OCI-LY1 (cell line): ENCODE data around the gene LIMK2.

ENCODE experiments used
- EZH2 ChIP-seq: fragments of 200-600 bp; sonication (generic), shearing (Covaris generic); IDR thresholded peaks from 2 replicates; pipeline ENCODE4 v1.8.0; 2017; ENCODE audit warnings: borderline replicate concordance, mixed run types, mild to moderate bottlenecking, antibody characterized with exemption, low read length, moderate library complexity, mixed read lengths
- TF ChIP-seq, protein P1 (sequence below): fragments of 200-600 bp; sonication (generic), shearing (Covaris generic); IDR thresholded peaks from 2 replicates; pipeline ENCODE4 v1.5.1; 2017; ENCODE audit warnings: mild to moderate bottlenecking, antibody characterized with exemption, low read length, moderate library complexity, mixed read lengths

DNA sequence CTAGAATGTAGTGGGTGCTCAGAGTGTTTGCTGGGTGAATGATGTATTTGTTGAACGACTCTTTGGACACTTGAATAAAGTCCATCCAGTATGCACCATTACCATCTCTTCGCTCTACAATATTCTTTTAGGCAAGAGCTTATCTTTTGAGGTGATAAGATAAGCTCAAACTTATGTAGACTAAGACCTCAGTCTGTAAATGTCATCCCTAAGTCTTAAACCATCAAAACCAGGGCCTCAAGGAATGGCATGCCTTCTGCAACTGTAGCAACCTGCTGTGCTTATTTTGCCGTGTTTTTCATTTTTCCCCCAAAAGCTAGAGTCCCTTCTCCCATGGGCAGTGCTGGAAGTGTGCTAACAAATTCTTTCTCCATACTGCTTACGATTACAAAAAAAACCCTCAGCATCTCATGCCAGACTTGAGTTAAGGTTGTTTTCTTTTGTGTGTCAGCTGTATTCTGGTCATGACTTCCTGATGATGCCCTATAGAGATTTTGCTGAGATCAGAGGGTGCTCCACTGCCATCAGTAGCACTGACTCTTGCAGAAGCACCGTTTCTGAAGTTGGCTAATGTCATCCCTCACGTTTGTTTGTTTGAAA lies 27.8 kb downstream of the LIMK2 start:
- TF ChIP-seq, protein P1, sequence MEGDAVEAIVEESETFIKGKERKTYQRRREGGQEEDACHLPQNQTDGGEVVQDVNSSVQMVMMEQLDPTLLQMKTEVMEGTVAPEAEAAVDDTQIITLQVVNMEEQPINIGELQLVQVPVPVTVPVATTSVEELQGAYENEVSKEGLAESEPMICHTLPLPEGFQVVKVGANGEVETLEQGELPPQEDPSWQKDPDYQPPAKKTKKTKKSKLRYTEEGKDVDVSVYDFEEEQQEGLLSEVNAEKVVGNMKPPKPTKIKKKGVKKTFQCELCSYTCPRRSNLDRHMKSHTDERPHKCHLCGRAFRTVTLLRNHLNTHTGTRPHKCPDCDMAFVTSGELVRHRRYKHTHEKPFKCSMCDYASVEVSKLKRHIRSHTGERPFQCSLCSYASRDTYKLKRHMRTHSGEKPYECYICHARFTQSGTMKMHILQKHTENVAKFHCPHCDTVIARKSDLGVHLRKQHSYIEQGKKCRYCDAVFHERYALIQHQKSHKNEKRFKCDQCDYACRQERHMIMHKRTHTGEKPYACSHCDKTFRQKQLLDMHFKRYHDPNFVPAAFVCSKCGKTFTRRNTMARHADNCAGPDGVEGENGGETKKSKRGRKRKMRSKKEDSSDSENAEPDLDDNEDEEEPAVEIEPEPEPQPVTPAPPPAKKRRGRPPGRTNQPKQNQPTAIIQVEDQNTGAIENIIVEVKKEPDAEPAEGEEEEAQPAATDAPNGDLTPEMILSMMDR = no peak
- TF ChIP-seq EZH2 = no peak
